Putamen (tissue), 1 donor: ENCODE measurements around the gene FAM72D.
"Not testable (repeated sequence)": the region's sequence is repeated elsewhere in the genome, so short reads cannot be mapped to it uniquely, and the experiment has no call there.

ENCODE experiments used
- DNase-seq: peaks from one replicate; pipeline ENCODE4 v3.0.0-alpha.2; 2016; ENCODE audit warnings: low spot score

FAM72D gene

GRCh38 chr1:145082483-145083255, 13.1 kb upstream of the FAM72D start:
- not testable (repeated sequence) for DNase-seq

GRCh38 chr1:145093517-145094149, 2.1 kb upstream of the FAM72D start:
- DNase-seq, result not testable (repeated sequence)

GRCh38 chr1:145094655-145095211, 1.0 kb upstream of the FAM72D start:
- DNase-seq, result not testable (repeated sequence)

GRCh38 chr1:145101725-145102124, 6.0 kb downstream of the FAM72D start:
- not testable (repeated sequence) for DNase-seq

- not testable (repeated sequence) for DNase-seq
These were observed 7.5 kb downstream of the FAM72D start for GRCh38 chr1:145103294-145103693.

- DNase-seq, result not testable (repeated sequence)
These were observed 15.9 kb downstream of the FAM72D start for GRCh38 chr1:145111674-145112073.

GRCh38 chr1:145112703-145113102, 16.9 kb downstream of the FAM72D start:
- DNase-seq, result not testable (repeated sequence)

GRCh38 chr1:145114560-145115057, 18.8 kb downstream of the FAM72D start:
- not testable (repeated sequence) for DNase-seq

GRCh38 chr1:145115587-145116493, 20.1 kb downstream of the FAM72D start:
- DNase-seq, result not testable (repeated sequence)

- DNase-seq, result not testable (repeated sequence)
These were observed 24.1 kb downstream of the FAM72D start for GRCh38 chr1:145119842-145120241.

- DNase-seq, result not testable (repeated sequence)
These were observed 26.7 kb downstream of the FAM72D start for GRCh38 chr1:145122344-145123061.

- DNase-seq, result not testable (repeated sequence)
These were observed 27.3 kb downstream of the FAM72D start for GRCh38 chr1:145123062-145123395.

- DNase-seq, result not testable (repeated sequence)
These were observed 28.3 kb downstream of the FAM72D start for GRCh38 chr1:145123992-145124641.

GRCh38 chr1:145125112-145125511, 29.3 kb downstream of the FAM72D start:
- DNase-seq, result not testable (repeated sequence)

- not testable (repeated sequence) for DNase-seq
These were observed 31.4 kb downstream of the FAM72D start for GRCh38 chr1:145127144-145127543.

GRCh38 chr1:145128697-145129469, 33.1 kb downstream of the FAM72D start:
- DNase-seq, result not testable (repeated sequence)

GRCh38 chr1:145134476-145134875, 38.7 kb downstream of the FAM72D start:
- DNase-seq, result not testable (repeated sequence)

- DNase-seq, result not testable (repeated sequence)
These were observed 44.8 kb downstream of the FAM72D start for GRCh38 chr1:145140549-145140948.

GRCh38 chr1:145144264-145144913, 48.6 kb downstream of the FAM72D start:
- not testable (repeated sequence) for DNase-seq
